Coronary artery (tissue), 2 donors: ENCODE measurements around the gene RAMP3.

Experiments used
- DNase-seq: peaks from one replicate; pipeline ENCODE4 v3.0.0-alpha.2; 2017; ENCODE audit warnings: low spot score
- H3K27ac ChIP-seq, 2 donors: fragments of 200-600 bp; sonication (generic); one replicate each; pipeline ENCODE4 v1.5.1; 2016 to 2019
- H3K4me3 ChIP-seq: fragments of 200-600 bp; sonication (generic); 2 replicates; pipeline ENCODE4 v1.5.1; 2016; ENCODE audit warnings: mild to moderate bottlenecking, moderate library complexity
- TF ChIP-seq, protein P1 (sequence below): fragments of 200-600 bp; sonication (generic); IDR thresholded peaks from one replicate; pipeline ENCODE4 v1.5.1; 2019; ENCODE audit warnings: antibody characterized with exemption

The RAMP3 gene

GRCh38 chr7:45140827-45141226, 16.8 kb upstream of the RAMP3 start:
- no peak overlapping the region for H3K4me3 ChIP-seq

GRCh38 chr7:45143616-45144015, 14.0 kb upstream of the RAMP3 start:
- no peak for DNase-seq
- no peak overlapping the region for H3K4me3 ChIP-seq
- TF ChIP-seq, protein P1, sequence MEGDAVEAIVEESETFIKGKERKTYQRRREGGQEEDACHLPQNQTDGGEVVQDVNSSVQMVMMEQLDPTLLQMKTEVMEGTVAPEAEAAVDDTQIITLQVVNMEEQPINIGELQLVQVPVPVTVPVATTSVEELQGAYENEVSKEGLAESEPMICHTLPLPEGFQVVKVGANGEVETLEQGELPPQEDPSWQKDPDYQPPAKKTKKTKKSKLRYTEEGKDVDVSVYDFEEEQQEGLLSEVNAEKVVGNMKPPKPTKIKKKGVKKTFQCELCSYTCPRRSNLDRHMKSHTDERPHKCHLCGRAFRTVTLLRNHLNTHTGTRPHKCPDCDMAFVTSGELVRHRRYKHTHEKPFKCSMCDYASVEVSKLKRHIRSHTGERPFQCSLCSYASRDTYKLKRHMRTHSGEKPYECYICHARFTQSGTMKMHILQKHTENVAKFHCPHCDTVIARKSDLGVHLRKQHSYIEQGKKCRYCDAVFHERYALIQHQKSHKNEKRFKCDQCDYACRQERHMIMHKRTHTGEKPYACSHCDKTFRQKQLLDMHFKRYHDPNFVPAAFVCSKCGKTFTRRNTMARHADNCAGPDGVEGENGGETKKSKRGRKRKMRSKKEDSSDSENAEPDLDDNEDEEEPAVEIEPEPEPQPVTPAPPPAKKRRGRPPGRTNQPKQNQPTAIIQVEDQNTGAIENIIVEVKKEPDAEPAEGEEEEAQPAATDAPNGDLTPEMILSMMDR, result no peak
- no peak overlapping the region for H3K27ac ChIP-seq

More at GRCh38 chr7:45140827-45141226, 16.8 kb upstream of the RAMP3 start:
- no peak overlapping the region for H3K27ac ChIP-seq
- TF ChIP-seq, protein P1, result no peak
- DNase-seq, result no peak

DNA sequence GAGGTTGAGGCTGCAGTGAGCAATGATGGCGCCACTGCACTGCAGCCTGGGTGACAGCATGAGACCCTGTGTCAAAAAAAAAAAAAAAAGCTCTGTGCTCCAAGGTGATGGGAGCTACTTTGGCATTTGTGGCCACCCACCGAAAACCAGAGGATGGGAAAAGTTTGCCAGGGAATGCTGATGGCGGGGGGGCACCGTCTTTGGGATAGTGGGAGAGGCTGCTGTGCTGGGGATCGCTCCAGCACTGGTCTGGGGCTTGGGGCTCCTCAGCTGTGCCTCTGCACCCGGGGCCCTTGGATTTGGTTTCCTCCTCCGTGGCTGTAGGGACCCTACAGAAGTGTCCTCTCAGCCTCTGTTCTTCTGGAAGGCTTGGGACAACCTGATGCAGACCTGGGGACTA, 11.7 kb upstream of the RAMP3 start:
- Histone ChIP-seq H3K27ac (no peak overlapping the region), H3K4me3 (no peak overlapping the region)
- DNase-seq, result peak; percentile 45
- TF ChIP-seq, protein P1, result no peak

DNA sequence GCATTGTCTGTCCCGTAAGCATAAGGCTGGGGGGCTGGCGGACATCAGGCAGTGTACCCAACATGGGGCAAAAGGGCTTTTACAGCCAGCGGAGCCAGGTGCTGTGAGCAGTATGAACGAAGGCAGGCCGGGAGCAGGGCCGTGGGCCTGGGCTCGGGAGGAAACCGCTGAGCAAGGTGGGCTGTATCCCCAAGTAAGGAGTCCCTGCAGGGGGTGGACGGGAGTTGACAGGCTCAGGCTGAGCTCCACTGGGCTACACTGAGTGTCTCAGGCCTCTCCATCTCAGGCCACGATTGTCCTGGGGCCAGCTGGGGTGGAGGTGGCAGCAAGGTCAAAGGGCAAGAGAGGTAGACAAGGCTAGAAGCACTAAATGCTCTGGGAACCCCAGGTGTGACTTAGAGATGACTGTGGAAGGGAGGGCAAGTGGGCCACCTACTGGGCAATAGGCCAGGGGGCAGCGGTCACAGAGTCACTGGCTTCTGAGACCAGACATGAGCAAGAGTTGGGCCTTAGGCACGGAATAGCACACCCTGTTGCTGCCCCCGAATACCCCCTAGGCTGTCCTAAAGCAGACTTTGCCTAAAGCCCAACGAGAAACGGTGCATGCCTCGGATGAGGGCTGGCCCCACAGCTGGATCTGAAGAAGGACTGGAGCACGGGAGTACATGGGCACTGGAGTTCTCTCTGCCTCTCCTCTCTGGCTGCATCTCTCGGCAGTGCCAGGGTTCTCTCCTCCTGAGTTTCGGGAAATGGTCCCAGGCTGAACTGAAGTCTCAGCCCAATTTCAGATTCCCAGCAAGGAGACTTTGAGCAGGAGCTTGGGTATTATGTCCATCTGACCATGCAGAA, 10.8 kb upstream of the RAMP3 start:
- DNase-seq, result peak; percentile 64
- Histone ChIP-seq H3K4me3 (no peak overlapping the region), H3K27ac (no peak overlapping the region)
- TF ChIP-seq, protein P1, result no peak

DNA sequence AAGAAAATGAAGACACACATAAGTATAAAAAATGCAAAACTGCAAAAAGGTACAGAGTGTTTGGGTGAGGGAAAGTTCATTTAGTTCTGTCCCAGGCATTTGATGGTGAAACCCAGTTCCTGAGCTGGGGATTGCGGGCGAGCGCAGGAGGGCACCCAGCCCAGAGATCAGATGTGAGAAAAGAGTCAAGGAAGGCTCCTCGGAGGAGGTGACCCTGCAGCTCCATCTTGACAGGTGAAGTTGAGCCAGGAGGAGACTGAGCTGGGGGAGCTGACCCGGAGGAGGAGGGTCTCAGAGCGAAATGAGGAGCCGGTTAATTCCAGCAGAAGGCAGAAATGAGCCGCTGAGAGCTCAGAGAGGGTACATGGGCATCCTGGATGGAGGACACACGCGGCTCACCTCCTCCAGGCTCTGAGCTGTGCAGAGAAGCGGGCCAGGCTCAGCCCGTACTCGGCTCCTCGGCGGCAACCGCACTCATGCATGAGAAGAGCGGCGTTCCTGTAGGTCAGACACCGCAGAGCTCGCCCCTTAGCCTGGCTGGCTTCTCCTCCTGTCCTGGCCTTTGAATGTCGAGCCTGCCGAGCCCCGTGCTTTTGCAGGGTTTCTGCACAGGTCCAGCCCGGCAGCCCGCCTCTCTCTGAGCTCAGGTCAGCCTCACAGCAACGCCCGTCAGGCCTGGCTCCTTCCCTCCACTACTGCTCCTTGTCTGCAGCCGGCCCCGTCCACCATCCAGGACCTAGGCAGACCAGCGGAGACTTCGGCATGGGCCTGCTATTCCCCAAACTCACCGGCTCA, 9.5 kb upstream of the RAMP3 start:
- Histone ChIP-seq H3K27ac (no peak overlapping the region), H3K4me3 (no peak overlapping the region)
- peak; percentile 53 for DNase-seq
- TF ChIP-seq, protein P1, result no peak

GRCh38 chr7:45148653-45148973, 9.0 kb upstream of the RAMP3 start:
- TF ChIP-seq, protein P1, result no peak
- no peak for DNase-seq
- Histone ChIP-seq H3K4me3 (no peak overlapping the region), H3K27ac (no peak overlapping the region)
